GM18508 (cell line): ENCODE results near the gene USP34.
A peak's percentile ranks its signal among the peaks of the same experiment; 100 is the strongest.
"Not testable (repeated sequence)": the region's sequence is repeated elsewhere in the genome, so short reads cannot be mapped to it uniquely, and the experiment has no call there.

Experiments
- ATAC-seq: cut with Tn5 transposase; IDR thresholded peaks from one replicate; pipeline ENCODE4 v1.9.1; 2021; ENCODE audit warnings: moderate number of reproducible peaks; ENCODE audit not compliant: insufficient read depth, unreplicated experiment

Gene USP34

DNA sequence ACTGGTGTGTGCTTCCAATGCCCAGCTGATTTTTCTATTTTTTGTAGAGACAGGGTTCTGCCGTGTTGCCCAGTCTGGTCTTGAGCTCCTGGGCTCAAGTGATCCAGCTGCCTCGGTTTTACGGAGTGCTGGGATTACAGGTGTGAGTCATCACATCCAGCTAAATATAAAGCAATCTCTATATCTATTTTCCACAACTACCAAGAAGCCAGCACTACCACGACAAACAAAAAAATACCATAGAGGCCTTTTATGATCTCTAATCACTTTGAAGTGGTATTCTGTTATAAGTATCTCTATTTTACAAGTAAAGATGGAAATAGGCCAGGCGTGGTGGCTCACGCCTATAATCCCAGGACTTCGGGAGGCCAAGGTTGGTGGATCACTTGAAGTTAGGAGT lies 274.2 kb downstream of the USP34 start:
- no peak for ATAC-seq

DNA sequence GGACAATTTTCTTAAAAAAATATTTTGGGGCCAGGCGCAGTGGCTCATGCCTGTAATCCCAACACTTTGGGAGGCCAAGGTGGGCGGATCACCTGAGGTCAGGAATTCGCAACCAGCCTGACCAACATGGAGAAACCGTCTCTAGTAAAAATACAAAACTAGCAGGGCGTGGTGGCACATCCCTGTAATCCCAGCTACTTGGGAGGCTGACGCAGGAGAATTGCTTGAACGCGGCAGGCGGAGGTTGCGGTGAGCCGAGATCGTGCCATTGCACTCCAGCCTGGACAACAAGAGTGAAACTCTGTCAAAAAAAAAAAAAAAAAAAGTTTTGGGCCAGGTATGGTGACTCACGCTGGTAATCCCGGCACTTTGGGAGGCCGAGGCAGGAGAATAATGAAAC lies 276.2 kb downstream of the USP34 start:
- ATAC-seq = not testable (repeated sequence)

- ATAC-seq = no peak
Measured at GRCh38 chr2:61193670-61194561, 277.0 kb downstream of the USP34 start.

- no peak for ATAC-seq
Measured at GRCh38 chr2:61187085-61187484, 283.8 kb downstream of the USP34 start.

GRCh38 chr2:61185231-61185728 lies 285.6 kb downstream of the USP34 start:
- ATAC-seq = no peak

- ATAC-seq = no peak
Measured at GRCh38 chr2:61184263-61184662, 286.6 kb downstream of the USP34 start.

- ATAC-seq = no peak
Measured at GRCh38 chr2:61183795-61184194, 287.1 kb downstream of the USP34 start.

- ATAC-seq = no peak
Measured at GRCh38 chr2:61182059-61182383, 288.9 kb downstream of the USP34 start.

- no peak for ATAC-seq
Measured at GRCh38 chr2:61181382-61182058, 289.4 kb downstream of the USP34 start.

DNA sequence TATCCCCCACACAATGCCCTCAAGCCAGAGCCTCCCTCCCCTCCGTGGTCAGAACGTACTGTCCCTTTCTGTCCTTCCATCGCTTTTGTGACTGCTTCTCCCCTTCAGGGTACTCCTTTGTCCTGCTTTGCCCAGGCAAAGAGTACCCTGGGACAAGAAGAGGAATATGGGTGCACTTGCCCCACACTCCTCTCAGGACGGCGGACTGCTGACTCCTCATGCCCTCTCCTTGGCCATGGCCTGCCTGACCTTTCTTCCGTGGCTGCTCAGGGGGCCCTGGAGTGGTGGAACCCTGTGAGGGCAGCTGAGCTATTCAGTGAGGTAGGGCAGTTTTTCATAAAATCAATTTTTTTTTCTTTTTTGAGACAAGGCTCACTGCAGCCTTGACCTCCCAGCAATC lies 290.2 kb downstream of the USP34 start:
- no peak for ATAC-seq

GRCh38 chr2:61179701-61180639 lies 290.9 kb downstream of the USP34 start:
- no peak for ATAC-seq

- ATAC-seq = no peak
Measured at GRCh38 chr2:61178603-61179545, 292.0 kb downstream of the USP34 start.

GRCh38 chr2:61177727-61178549 lies 292.9 kb downstream of the USP34 start:
- ATAC-seq = peak; percentile 13

GRCh38 chr2:61176755-61177726 lies 293.8 kb downstream of the USP34 start:
- peak; percentile 48 for ATAC-seq

GRCh38 chr2:61175036-61175435 lies 295.9 kb downstream of the USP34 start:
- ATAC-seq = no peak

DNA sequence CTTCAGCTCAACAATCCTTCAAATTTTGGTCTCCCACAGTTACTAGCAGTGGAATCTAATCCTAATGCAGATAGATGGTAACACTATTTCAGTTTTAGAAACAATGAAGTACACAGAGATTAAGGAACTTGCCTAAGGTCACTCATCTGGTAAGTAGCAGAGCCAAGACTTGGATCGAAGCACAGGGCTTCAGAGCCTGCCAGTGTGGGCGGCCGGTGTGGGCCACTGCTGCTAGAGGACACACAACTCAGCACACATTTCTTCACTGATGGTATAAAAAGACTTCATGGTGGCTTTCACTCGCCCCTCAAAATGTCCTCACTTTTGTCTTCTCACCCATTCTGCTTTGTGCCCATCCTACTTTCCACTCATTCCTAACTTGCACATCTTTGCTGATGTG lies 297.8 kb downstream of the USP34 start:
- no peak for ATAC-seq

GRCh38 chr2:61172671-61173070 lies 298.2 kb downstream of the USP34 start:
- ATAC-seq = no peak
